Activated T-cell treated with anti-CD3 and anti-CD28 coated beads for 4 hours (primary cell): ENCODE measurements around the gene IGSF21.
"Not testable (repeated sequence)": the region's sequence is repeated elsewhere in the genome, so short reads cannot be mapped to it uniquely, and the experiment has no call there.

Experiments
- DNase-seq: peaks from one replicate; pipeline ENCODE4 v3.0.0-alpha.2; 2020

The IGSF21 gene

DNA sequence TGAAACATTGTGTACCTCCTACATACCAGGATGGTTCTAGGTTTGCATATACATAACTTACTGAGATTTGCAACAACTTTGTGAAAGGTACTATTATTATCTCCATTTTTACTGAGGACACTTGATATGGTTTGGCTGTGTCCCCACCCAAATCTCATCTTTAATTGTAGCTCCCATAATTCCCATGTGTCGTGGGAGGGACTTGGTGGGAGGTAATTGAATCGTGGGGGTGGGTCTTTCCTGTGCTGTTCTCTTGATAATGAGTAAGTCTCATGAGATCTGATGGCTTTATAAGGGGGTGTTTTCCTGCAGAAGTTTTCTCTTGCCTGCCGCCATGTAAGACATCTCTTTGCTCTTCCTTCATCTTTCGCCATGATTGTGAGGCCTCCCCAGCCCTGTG lies 40.1 kb downstream of the IGSF21 start:
- no peak for DNase-seq

DNA sequence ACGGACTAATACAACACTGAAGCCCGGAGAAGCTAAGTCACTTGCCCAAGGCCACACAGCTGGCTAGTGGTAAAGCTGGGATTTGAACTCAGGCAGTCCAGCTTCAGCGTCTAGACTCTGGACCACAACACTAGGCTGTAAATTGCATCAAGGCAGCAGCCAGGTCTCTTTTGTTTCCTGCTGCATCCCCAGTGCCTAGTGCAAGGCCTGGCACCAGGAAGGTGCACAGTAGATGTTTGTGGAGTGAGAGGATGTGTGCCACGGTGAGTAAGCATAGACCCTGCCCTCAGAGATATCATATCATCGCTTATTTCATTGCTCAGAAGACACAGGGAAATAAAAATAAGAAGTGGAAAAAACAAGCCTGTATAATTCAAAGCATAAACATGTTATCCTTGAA lies 40.9 kb downstream of the IGSF21 start:
- no peak for DNase-seq

DNA sequence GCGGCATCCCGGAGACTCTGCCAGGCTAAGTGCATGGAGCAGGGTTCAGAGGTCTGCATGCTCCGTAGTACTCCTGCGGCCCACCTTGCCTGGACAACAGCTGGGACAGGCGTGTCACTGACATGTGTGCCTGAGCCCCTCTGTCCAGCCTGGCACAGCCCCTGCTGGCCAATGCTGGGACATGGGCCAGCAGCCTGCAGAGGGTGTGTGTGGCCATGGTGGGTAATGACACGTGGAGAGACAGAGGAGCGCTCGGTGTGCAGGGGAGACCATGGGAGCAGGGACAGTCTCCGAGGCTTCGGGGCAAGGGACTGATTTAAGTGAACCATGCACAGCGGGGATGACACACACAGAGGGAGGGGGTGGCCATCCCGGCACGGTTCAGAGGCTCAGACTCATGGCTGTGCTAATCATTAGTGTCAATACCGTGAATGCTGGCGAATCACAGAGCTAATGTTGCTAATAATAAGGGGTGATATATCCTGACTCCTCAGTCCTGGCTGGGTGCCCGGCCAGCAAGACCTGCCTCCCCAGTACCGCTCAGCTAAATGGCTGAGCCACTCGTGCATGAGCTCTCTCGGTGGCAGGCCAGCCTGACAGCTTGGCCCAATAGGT lies 41.5 kb downstream of the IGSF21 start:
- DNase-seq: no peak

DNA sequence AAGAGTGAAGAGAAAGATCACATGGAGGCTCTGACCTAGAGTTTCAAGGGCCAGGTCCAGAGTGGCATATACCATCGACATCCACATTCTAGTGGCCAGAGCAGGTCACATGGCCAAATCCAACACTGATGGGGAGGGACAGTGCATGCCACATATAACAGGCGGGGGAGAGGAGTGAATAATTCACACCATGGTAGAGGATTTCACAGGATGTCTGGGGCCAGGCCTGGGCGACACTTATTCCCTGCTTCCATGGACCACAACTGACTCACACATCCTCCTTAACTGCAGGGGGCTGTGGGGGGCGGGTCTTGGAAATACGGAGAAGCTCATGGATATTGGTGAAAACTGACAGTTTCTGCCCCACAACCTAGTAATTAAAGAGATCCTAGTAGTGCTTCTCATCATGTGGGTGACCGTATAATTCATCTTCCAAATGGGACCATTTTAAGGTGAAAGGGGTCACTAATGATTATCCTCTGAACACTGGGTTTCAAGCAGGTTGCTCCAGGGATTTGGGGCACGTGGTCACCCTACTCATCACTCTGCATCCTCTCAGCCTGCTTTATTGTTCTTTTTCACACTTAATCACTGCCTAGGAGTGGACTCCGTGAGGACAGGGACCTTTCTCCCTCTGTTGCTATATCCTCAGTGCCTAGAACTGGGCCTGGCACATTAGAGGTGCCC lies 44.0 kb downstream of the IGSF21 start:
- DNase-seq: no peak

DNA sequence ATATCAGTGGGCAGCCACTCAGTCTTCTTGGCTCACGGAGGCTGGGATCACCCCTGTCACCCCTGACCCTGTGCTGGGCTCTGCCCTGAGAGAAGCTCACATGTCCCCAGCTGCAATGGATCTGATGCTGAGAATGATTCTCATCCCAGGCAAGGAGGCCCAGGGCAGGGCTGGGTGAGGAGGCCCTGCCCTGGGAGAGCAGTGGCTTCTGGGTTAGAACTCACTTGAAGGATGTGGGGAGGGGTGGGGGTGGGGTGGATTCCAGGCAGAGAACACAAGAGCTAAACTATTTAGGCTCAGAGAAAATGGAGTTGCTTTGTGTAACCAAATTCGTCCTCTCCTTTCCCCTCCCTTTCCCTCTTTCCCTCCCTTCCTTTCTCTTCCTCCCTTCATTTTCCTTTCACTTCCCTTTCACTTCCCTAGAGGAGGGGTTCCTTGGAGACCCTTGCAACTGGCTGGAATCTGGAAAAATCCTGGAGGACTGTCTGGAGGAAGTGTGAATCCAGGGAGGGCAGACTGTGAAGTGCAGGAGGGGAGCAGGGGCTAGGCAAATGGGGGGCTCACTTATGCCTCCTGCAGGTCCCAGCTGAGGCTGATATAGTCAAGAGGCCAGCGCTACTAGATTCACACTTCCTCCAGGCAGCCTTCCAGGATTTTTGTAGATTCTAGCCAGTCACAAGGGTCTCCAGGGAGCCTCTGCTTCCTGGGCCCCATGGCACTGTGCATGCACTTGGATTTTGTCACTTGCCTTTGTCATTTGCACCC lies 47.0 kb downstream of the IGSF21 start:
- DNase-seq: no peak

DNA sequence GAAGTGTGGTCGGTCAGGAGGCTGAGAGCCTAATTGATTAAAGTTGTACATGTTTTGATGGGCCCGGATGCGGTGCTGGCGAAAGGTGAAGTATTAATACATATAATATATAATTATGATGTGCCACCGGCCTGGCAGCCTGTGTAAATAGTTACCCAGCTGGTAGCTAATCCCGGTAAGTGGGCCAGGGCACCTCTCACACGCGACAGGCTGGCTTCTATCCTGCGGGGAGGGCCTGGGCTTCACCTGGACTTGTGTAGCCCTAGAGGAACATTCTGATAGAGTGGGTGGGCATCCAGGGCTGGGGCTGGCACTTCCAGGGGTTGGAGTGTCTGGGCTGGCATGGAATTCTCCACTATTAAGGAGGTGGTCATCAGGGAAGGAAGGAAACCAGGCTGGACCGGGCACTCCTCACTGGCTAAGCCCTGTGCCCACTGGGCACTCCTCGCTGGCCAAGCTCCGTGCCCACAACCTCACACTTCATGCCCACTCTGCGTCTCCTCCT lies 48.3 kb downstream of the IGSF21 start:
- DNase-seq: no peak

DNA sequence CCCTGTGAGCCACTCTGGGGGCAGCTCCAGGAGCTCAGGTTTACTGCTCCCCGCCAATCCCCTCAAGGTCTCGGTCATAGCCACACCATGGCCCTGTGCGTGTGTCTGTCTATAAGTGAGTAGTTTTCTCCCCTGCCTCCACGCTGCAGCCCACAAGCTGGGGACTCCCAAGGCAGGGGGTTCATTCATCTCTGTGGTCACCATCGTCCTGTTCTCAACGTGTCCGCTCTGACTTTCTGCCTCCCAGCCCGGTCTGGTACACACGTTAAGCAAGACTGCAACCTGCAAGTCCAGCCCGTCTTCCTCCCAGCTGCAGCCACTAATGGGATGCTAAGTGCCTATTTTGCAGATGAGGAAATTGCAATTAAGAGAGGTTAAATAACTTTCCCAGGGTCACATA lies 49.8 kb downstream of the IGSF21 start:
- no peak for DNase-seq

DNA sequence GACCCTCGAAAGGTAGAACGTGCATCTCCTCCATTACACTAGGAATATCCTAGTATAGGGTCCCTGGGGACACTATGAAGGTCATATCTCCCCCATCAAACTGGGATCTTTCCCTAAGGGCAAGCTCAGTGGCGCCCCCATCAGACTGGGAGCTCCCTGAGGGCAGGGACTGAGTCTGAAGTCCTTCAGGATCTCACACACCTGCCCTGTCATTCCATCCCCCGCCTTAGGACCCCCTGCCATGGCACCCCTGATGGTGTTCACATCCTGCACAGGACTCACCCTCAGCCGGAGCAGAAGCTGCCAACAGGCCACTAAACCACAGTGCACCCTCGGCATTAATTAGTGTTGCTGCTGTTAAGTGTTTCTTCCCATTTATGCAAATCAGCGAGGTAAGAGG lies 50.4 kb downstream of the IGSF21 start:
- DNase-seq: no peak

DNA sequence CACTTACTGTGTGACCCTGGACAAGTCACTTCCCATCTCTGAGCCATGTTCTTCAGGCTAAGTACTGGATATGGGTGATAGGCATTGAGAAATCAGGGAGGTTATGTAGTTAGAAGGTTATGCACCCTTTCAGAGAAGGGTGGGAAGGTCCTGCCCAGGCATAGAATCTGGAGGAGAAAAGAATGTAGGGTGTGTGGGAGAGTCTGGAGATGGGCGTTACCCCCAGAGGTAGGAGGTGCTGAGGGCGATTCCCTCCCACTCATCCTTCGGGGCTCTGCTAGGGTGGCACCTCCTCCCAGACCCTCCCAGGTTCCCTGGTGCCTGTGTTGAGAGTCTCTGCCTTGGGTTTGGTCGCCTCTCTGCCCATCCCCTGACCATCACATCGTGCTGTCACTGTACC lies 51.1 kb downstream of the IGSF21 start:
- no peak for DNase-seq

DNA sequence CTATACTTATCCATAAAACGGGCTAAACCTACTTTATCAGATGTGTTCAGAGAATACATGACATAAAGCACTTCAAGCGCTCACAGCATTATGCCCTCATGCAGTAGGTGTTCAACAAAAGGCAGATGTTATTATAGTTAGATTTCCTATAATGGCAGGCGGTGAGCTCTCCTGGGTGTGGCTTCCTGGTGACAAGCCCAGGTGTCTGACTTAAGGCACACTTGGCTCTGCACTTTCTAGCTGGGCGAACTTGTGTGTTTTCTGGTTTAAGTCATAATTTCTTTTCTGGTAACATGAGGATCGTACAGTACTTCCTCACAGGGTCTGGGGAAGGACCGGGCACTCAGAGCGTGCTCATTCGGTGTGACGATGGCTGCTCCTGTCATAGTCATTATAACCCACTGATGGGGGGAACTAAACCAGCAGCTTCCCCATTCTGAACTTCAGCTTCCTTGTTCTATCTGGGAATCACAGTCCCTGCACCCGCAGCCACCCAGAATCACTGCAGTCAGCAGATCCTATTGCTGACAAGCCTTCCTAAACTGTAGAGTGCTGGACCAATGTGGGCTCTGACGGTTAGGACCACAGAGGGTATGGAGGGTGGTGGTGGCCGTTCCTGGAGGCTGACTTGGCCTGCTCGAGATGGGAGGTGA lies 52.8 kb downstream of the IGSF21 start:
- no peak for DNase-seq

DNA sequence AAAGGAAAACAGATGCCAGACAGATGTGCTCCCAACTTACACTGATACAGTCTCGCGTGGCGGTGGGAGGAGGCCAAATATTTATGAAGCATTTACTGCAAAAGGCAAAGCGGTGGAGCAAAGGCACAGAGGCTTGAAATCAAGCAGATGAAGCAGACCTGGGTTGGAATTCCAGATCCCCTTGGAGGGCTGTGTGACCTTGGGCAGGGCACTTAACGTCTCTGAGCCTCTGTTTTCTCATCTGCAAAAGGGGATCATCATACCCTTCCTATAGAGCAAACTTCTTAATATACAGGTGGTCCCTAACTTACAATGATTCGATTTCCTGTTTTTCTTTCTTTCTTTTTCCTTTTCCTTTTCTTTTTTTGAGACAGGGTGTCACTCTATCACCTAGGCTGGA lies 54.1 kb downstream of the IGSF21 start:
- no peak for DNase-seq

DNA sequence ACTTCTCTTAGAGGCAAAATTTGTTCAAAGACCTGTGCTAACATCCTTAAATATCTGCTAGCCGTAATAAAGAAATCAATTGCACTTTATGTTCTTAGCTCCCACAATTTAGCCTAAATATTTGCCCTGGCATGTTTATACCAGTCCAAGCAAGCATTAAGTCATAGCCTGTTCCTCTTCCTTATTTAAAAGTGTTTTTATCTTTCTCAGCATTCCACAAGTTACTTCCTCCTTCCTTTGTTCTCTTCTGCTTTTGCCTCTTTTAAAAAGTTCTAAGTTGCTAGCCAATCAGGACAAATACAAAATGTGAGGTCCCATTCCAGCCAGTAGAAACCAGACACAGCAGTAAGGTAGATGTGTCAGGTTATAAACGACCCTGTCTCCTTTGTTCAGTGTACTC lies 58.0 kb downstream of the IGSF21 start:
- DNase-seq: not testable (repeated sequence)

DNA sequence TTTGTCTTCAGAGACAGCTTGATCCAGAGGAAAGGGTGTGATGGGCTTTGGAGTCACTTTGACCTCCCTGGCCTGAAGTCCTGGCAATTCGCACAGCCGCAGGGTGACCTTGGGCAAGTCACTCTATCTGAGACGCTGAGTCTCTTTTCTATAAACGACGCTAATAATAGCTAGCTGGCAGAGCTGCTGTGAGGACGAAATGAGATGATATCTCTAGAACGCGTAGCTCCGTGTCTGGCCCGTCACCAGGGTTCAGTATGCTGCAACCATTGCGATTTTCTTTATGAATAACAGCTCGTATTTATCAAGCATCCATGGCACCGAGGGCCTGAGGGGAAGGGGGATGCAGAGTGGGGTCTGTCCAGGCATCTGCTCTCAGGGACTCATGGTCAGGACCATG lies 58.7 kb downstream of the IGSF21 start:
- no peak for DNase-seq

DNA sequence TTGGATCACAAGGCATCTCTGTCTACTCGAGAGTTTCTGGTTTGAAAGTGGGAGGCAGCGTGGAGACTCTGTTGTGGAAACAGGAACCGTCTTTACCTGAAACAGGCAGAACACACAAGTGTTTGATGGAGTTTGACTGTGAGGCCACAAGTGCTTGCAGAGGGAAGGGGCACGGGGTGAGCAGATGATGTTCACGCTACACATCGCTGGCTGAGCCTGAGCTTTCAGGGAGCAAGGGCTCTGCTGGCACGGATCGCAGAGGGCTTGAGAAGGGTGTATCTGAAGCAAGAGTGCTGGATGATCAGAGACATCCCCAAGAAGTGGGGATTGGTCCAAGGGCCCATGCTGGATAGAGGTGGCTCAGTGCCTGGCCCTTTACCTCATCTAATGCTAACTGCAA lies 59.3 kb downstream of the IGSF21 start:
- no peak for DNase-seq

DNA sequence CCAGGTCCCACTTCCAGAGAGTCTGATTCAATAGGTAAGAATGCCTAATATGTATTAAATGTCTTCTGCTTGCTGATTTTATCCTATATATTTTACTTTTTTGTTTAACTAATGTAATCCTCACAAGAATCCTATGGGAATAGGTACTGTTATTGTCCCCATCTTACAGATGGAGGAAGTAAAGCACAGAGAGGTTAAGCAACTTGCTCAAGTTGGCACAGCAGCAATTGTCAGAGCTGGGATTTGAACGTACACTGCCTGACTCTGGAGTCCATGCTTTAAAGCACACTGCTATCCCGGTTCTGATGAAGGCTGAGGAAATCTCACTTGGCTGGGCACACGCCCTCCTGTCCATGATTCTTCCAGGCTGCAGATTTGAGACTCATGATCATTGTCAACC lies 62.8 kb downstream of the IGSF21 start:
- DNase-seq: no peak

DNA sequence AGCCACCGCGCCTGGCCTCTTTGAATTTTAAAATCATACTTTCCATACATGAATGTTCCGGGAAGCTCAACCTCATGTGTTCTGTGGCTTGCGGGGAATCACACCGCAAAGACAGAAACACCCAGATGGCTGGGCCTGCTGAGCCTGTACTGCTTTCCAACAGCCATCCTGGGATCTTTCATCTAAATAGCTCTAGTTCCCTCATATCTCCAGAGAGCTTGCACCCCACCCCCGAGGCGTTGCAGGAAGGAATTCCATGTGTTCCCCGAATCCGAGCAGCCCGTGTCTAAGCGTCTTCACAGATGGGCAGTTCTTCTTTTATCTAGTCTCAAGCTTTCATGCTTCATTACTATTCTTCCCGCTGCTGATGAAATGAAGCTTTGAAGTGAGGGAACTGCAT lies 66.4 kb downstream of the IGSF21 start:
- DNase-seq: no peak

DNA sequence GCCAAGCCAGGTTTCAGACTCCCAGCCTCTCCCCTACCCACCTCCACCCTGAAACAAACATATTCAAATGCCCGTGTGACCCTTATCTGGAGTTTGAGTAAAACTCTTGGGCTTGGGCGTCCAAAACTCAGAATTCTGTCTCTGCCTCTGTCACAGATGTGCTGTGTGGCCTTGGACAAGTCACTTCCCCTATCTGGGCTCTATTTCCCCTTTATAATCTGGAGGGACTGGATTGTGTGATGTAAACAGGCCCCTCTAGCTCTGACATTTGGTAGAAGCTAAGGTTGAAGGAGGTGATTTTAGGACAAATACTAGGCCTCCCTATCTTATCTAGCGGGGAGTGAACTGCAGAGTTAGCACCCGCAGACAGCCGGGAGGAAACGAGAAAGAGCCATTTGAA lies 67.5 kb downstream of the IGSF21 start:
- DNase-seq: no peak

DNA sequence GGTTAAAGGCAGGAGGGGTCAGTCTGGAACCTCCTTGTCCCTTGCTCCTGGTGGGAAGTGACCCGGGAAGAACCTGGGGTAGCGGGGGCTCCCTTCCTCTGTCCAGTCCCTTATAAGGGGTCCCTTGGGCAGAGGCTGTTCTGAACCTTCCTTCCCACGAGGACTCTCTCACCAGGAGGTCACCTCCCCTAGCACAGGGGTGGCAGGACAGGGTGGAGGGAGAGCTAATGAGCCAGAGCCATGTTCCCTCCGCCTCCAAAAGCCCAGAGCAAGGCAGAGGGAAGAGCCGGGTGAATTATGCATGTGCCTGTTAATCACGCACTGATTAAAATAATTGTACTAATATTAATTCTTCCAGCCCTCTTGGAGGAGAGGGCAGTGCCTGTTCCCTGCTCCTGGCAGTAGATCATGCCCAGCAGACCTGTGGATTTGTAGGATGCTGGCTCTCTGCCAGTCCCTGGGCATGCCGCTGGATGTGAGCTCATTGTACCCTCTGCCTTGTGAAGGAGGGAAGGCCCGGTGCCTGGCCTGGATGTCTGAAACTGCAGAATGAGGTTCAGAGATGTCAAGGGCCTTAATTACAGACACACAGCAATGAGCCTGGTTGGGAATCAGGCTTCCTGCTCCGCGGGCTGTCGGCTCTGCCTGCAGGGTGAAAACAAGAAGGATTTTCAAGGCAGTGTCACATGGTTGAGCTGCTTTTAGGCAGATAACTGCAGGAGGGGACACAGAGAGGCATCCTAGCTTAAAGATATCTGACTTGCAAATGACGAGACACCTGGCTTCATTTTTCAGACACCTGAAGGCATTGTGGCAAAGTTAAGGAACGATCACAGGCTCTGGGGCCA lies 68.2 kb downstream of the IGSF21 start:
- no peak for DNase-seq

DNA sequence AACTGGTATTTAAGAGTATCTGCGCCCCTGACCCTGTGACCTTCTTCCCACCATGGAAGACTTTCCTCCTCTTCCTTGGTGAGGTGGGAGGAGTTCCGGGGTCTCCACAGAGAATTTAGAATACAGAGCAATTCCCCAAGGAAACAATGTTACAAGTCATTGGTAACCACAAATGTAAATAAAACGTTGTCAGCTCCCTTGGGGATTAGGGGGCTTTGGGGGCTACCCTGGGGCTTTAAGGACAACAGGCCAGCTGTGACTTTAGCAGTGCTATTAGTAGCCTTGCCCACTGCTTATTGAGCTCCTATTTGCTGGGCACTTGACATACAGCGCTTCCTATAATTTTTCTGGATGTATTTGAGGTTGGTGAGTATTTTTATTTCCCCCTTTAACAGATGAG lies 69.0 kb downstream of the IGSF21 start:
- DNase-seq: no peak

DNA sequence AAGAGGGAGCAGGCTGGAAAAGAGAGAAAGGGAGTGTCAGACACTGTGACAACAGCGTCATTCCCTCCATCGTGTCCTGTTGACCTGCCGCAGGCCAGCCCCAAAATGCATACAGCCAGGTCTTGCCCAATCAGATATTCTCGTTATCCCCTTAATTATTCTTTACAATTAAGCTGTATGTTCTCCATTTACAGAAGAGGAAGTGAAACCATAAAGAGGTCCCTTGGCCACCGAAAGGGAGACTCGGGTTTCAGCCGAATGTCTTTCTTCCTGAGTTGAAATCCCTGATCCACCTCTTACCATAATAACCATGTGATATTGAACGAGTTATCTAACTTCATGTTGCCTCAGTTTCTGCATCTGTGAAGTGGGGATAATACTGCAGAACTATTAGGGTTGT lies 70.5 kb downstream of the IGSF21 start:
- DNase-seq: no peak

DNA sequence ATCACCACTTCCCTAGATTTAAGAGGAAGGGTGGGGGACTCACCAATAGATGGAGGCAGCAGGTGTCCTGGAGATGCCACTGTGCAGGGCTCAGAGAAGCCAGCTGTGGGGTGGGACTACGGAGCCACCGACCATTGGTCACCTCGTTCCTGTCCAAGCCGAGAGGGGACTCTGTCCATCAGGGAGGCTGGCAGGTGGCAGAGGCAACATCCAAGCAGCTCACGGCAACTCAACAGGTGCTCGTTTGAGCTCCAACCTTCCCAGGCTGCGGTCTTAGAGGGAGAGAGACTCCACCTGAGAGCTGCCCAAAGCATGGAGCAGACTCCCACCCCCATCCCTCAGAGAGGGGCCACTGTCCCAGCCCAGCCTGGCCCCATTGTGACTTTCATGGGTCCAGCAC lies 71.4 kb downstream of the IGSF21 start:
- no peak for DNase-seq

DNA sequence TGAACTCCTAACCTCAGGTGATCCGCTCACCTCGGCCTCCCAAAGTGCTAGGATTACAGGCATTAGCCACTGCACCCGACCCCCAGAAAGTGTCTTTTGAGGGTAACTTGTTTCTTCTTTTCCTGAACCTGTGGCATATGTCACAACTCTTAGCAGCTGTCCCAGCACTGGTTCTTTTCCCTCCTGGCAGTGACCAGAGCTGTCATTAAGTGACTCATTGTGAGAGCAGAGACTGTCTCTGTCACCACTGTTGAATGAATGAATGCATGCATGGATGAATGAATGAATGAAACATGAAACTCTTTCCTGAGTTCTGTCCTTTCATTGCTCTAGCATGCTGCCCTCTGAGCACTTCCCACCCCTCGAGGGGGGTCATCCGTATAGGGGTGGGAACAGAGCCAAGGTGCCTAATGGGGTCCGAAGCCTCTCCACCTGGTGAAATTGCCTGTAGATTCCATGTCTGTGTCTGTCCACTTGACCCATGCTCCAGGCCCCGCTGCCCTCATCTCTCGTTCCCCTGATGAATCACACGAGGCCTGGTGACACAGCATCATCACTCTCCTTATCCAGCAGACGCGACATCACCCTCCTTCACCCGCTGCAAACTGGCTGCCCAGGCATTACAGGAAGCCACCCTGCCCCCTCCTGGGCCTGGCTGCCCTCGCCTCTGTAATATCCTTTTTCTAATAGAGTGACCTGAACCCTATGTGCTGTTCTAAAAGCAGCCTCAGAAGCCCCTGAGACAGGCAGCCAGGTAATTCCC lies 75.0 kb downstream of the IGSF21 start:
- DNase-seq: no peak
